ENCODE results near the gene ADAMTS17.

GRCh38 chr15:99986297-99987118, 355.3 kb downstream of the ADAMTS17 start:
- TF ChIP-seq TEAD4 (IDR thresholded peaks at IDR 0.05) (no peak), YY1 (IDR thresholded peaks at IDR 0.05; ENCODE audit: low read depth) (no peak), EGR1 (IDR thresholded peaks at IDR 0.05) (no peak), TAF1 (IDR thresholded peaks at IDR 0.05; ENCODE audit: low read depth) (no peak), RAD21 (IDR thresholded peaks at IDR 0.05; ENCODE audit: low read depth) (no peak), FOXM1 (IDR thresholded peaks at IDR 0.05; ENCODE audit: borderline replicate concordance, low read depth) (no peak), NFIC (IDR thresholded peaks at IDR 0.05) (no peak), USF1 (IDR thresholded peaks at IDR 0.05) (no peak), CEBPB (IDR thresholded peaks at IDR 0.05) (no peak), EP300 (IDR thresholded peaks at IDR 0.05; ENCODE audit: borderline replicate concordance) (no peak), MAX (IDR thresholded peaks at IDR 0.05) (no peak), REST (IDR thresholded peaks at IDR 0.05; ENCODE audit: low read depth) (no peak), CREB1 (IDR thresholded peaks at IDR 0.05; ENCODE audit: low read depth) (no peak)

All from Ishikawa (cell line).